NCI-H748 (cell line): Measurements from ENCODE around the gene SIK3.
"Not testable (repeated sequence)": the region's sequence is repeated elsewhere in the genome, so short reads cannot be mapped to it uniquely, and the experiment has no call there.

Source experiments
- DNase-seq: peaks from one replicate; lab custom pipeline; 2025; ENCODE audit not compliant: unreplicated experiment; lab: John Stamatoyannopoulos, UW

Gene SIK3

GRCh38 chr11:117050121-117050520 is 48.1 kb downstream of the SIK3 start:
- not testable (repeated sequence) for DNase-seq

- DNase-seq = not testable (repeated sequence)
Measured at GRCh38 chr11:117046627-117047026, 51.6 kb downstream of the SIK3 start.

GRCh38 chr11:117045956-117046355 is 52.3 kb downstream of the SIK3 start:
- no peak for DNase-seq

- no peak for DNase-seq
Measured at GRCh38 chr11:117045196-117045595, 53.0 kb downstream of the SIK3 start.

GRCh38 chr11:117044287-117045035 is 53.8 kb downstream of the SIK3 start:
- DNase-seq = no peak

- DNase-seq = no peak
Measured at GRCh38 chr11:117042689-117043088, 55.5 kb downstream of the SIK3 start.

GRCh38 chr11:117039900-117040299 is 58.3 kb downstream of the SIK3 start:
- no peak for DNase-seq

GRCh38 chr11:117039270-117039669 is 59.0 kb downstream of the SIK3 start:
- no peak for DNase-seq

GRCh38 chr11:117037975-117038350 is 60.3 kb downstream of the SIK3 start:
- no peak for DNase-seq

- DNase-seq = no peak
Measured at GRCh38 chr11:117037279-117037974, 60.8 kb downstream of the SIK3 start.

- DNase-seq = no peak
Measured at GRCh38 chr11:117034901-117035300, 63.3 kb downstream of the SIK3 start.

- DNase-seq = no peak
Measured at GRCh38 chr11:117026593-117027330, 71.5 kb downstream of the SIK3 start.

GRCh38 chr11:117023707-117024106 is 74.5 kb downstream of the SIK3 start:
- DNase-seq = not testable (repeated sequence)

GRCh38 chr11:117023178-117023577 is 75.0 kb downstream of the SIK3 start:
- no peak for DNase-seq

GRCh38 chr11:117022526-117022925 is 75.7 kb downstream of the SIK3 start:
- no peak for DNase-seq

- no peak for DNase-seq
Measured at GRCh38 chr11:117020869-117021564, 77.2 kb downstream of the SIK3 start.

GRCh38 chr11:117020287-117020686 is 77.9 kb downstream of the SIK3 start:
- no peak for DNase-seq

GRCh38 chr11:117019871-117020270 is 78.4 kb downstream of the SIK3 start:
- no peak for DNase-seq

- peak; percentile 1 for DNase-seq
Measured at GRCh38 chr11:117017456-117017855, 80.8 kb downstream of the SIK3 start.

GRCh38 chr11:117016747-117017146 is 81.5 kb downstream of the SIK3 start:
- no peak for DNase-seq

GRCh38 chr11:117016246-117016645 is 82.0 kb downstream of the SIK3 start:
- DNase-seq = no peak
